Cardiac fibroblast (primary cell): ENCODE results near the gene NAALADL2.
A peak's percentile ranks its signal among the peaks of the same experiment; 100 is the strongest.

Source experiments
- DNase-seq, 2 donors: peaks; one replicate each; pipeline versions ENCODE4 v3.0.0 to v3.0.0-alpha.2; 2010; ENCODE audit warnings: low read depth in 2 of 2
- H3K4me3 ChIP-seq, 2 donors: replicated peaks in 1 of 2; 1 replicate in 1 of 2; 2 replicates in 1 of 2; pipeline ENCODE4 v1.5.1; 2011; ENCODE audit warnings: low read depth in 2 of 2, low read length in 2 of 2, mild to moderate bottlenecking in 2 of 2, moderate library complexity in 1 of 2
- CTCF ChIP-seq: IDR thresholded peaks from one replicate; pipeline ENCODE4 v1.5.1; 2011; ENCODE audit warnings: low read depth, mild to moderate bottlenecking, low read length, inconsistent platforms

NAALADL2 gene

GRCh38 chr3:175233957-175234940 is 375.1 kb downstream of the NAALADL2 start:
- DNase-seq, result no peak
- no peak for TF ChIP-seq CTCF
- H3K4me3 ChIP-seq, result no peak overlapping the region

- DNase-seq, result no peak
- no peak for TF ChIP-seq CTCF
- H3K4me3 ChIP-seq, result no peak overlapping the region
These were observed 379.7 kb downstream of the NAALADL2 start for GRCh38 chr3:175238801-175239200.

GRCh38 chr3:175240921-175241320 is 381.8 kb downstream of the NAALADL2 start:
- no peak for TF ChIP-seq CTCF
- H3K4me3 ChIP-seq, result no peak overlapping the region
- DNase-seq, result no peak

GRCh38 chr3:175242243-175242642 is 383.1 kb downstream of the NAALADL2 start:
- TF ChIP-seq CTCF, result no peak
- no peak for DNase-seq
- no peak overlapping the region for H3K4me3 ChIP-seq

- TF ChIP-seq CTCF, result no peak
- H3K4me3 ChIP-seq, result no peak overlapping the region
- DNase-seq, result no peak
These were observed 387.1 kb downstream of the NAALADL2 start for GRCh38 chr3:175246234-175246633.

GRCh38 chr3:175246766-175247165 is 387.6 kb downstream of the NAALADL2 start:
- H3K4me3 ChIP-seq, result no peak overlapping the region
- DNase-seq, result peak in 1 of 2 donors; percentile 12
- no peak for TF ChIP-seq CTCF

- no peak for DNase-seq
- no peak for TF ChIP-seq CTCF
- H3K4me3 ChIP-seq, result no peak overlapping the region
These were observed 388.5 kb downstream of the NAALADL2 start for GRCh38 chr3:175247629-175248028.
